Neuronal stem cell (in vitro differentiated cells): ENCODE data around the gene ATP8A2.

Experiments used
- DNase-seq: peaks from one replicate; pipeline ENCODE4 v3.0.0-alpha.2; 2013; ENCODE audit warnings: low spot score
- H2AFZ ChIP-seq: one replicate; pipeline ENCODE4 v1.6.1; 2013; ENCODE audit warnings: mild to moderate bottlenecking, low read length, inconsistent platforms
- H2AK5ac ChIP-seq: 2 replicates; pipeline ENCODE4 v1.6.1; 2013; ENCODE audit warnings: low read depth, mild to moderate bottlenecking, inconsistent platforms, low read length, moderate library complexity, mixed read lengths
- H2BK120ac ChIP-seq: 2 replicates; pipeline ENCODE4 v1.6.1; 2013; ENCODE audit warnings: low read depth, mild to moderate bottlenecking, inconsistent platforms, low read length, moderate library complexity, mixed read lengths
- H2BK12ac ChIP-seq: one replicate; pipeline ENCODE4 v1.6.1; 2013; ENCODE audit warnings: low read length, inconsistent platforms
- H2BK15ac ChIP-seq: 2 replicates; pipeline ENCODE4 v1.6.1; 2013; ENCODE audit warnings: mild to moderate bottlenecking, low read length, inconsistent platforms, mixed read lengths
- H2BK5ac ChIP-seq: one replicate; pipeline ENCODE4 v1.6.1; 2013; ENCODE audit warnings: inconsistent platforms, mild to moderate bottlenecking, low read length, moderate library complexity
- H3K14ac ChIP-seq: one replicate; pipeline ENCODE4 v1.6.1; 2013; ENCODE audit warnings: low read length, inconsistent platforms
- H3K18ac ChIP-seq: 2 replicates; pipeline ENCODE4 v1.6.1; 2013; ENCODE audit warnings: low read length, inconsistent platforms
- H3K23ac ChIP-seq: 2 replicates; pipeline ENCODE4 v1.6.1; 2013; ENCODE audit warnings: low read depth, mild to moderate bottlenecking, mixed read lengths, low read length, inconsistent platforms; ENCODE audit not compliant: poor library complexity
- H3K27ac ChIP-seq: replicated peaks from 3 replicates; pipeline ENCODE4 v1.5.1; 2013; ENCODE audit warnings: low read length, inconsistent platforms
- H3K27me3 ChIP-seq, 3 experiments: 2 replicates each; pipeline ENCODE4 v1.6.1; 2013; ENCODE audit warnings: low read length in 3 of 3, mild to moderate bottlenecking in 2 of 3, inconsistent platforms in 1 of 3, low read depth in 1 of 3, mixed read lengths in 1 of 3, moderate library complexity in 1 of 3; ENCODE audit not compliant: control insufficient read depth in 3 of 3, insufficient read depth in 3 of 3
- H3K36me3 ChIP-seq, 2 donors: replicated peaks in 1 of 2; 2 replicates each; pipeline ENCODE4 v1.6.1; 2013; ENCODE audit warnings: low read length in 2 of 2; ENCODE audit not compliant: control insufficient read depth in 2 of 2, insufficient read depth in 2 of 2
- H3K4ac ChIP-seq: 2 replicates; pipeline ENCODE4 v1.6.1; 2013; ENCODE audit warnings: inconsistent platforms, mild to moderate bottlenecking, low read length, moderate library complexity
- H3K4me1 ChIP-seq, 2 donors: 1 replicate in 1 of 2; 2 replicates in 1 of 2; pipeline ENCODE4 v1.6.1; 2013; ENCODE audit warnings: low read length in 2 of 2, low read depth in 1 of 2; ENCODE audit not compliant: control insufficient read depth in 2 of 2, insufficient read depth in 1 of 2
- H3K4me2 ChIP-seq: one replicate; pipeline ENCODE4 v1.6.1; 2013; ENCODE audit warnings: mild to moderate bottlenecking, low read length, inconsistent platforms; ENCODE audit not compliant: insufficient read depth, poor library complexity, severe bottlenecking
- H3K4me3 ChIP-seq, 2 donors: 2 replicates each; pipeline ENCODE4 v1.5.1; 2013; ENCODE audit warnings: low read length in 2 of 2, mild to moderate bottlenecking in 2 of 2, inconsistent platforms in 1 of 2, moderate library complexity in 1 of 2
- H3K79me1 ChIP-seq: one replicate; pipeline ENCODE4 v1.6.1; 2013; ENCODE audit warnings: low read depth, mild to moderate bottlenecking, inconsistent platforms, low read length, moderate library complexity
- H3K9ac ChIP-seq: one replicate; pipeline ENCODE4 v1.6.1; 2013; ENCODE audit warnings: mild to moderate bottlenecking, low read depth, low read length, inconsistent platforms; ENCODE audit not compliant: poor library complexity
- H3K9me3 ChIP-seq, 2 donors: replicated peaks in 1 of 2; 2 replicates each; pipeline versions ENCODE3 to v1.6.1; 2013; ENCODE audit warnings: low read length in 2 of 2, mild to moderate bottlenecking in 2 of 2, inconsistent platforms in 1 of 2, low read depth in 1 of 2, mixed read lengths in 1 of 2, moderate library complexity in 1 of 2; ENCODE audit not compliant: control insufficient read depth in 2 of 2, insufficient read depth in 1 of 2
- H4K8ac ChIP-seq: one replicate; pipeline ENCODE4 v1.6.1; 2013; ENCODE audit warnings: low read depth, mild to moderate bottlenecking, inconsistent platforms, low read length, moderate library complexity
- H4K91ac ChIP-seq: one replicate; pipeline ENCODE4 v1.6.1; 2013; ENCODE audit warnings: low read length, low read depth, mild to moderate bottlenecking, inconsistent platforms; ENCODE audit not compliant: poor library complexity
- WGBS, 2 donors: extraction: QIAGEN DNeasy Blood & Tissue Kit; methylation state at CpG; one replicate each; pipeline ENCODE4 v1.1.7; 2013; ENCODE audit warnings: missing lambda C conversion rate in 2 of 2, mixed read lengths in 1 of 2; ENCODE audit not compliant: insufficient read length in 2 of 2, insufficient replicate concordance in 1 of 2; ENCODE audit errors: extremely low coverage in 2 of 2; 5-methylcytosine and 5-hydroxymethylcytosine counted together

Gene ATP8A2

GRCh38 chr13:25406377-25406776, 34.6 kb downstream of the ATP8A2 start:
- Histone ChIP-seq H3K18ac (no peak overlapping the region), H3K36me3 (no peaks in the 10 kb centered on the region), H3K9ac (no peak overlapping the region), H3K4me3 (no peak overlapping the region), H2AFZ (no peak overlapping the region), H3K14ac (no peak overlapping the region), H4K91ac (no peak overlapping the region), H2BK12ac (no peak overlapping the region), H2AK5ac (no peak overlapping the region), H3K4ac (no peak overlapping the region), H2BK120ac (no peak overlapping the region), H3K23ac (no peak overlapping the region), H3K4me2 (no peak overlapping the region), H3K4me1 (no peaks in the 10 kb centered on the region), H3K27me3 (peaks cover 0 to 2% (median 0%) of the 10 kb centered on the region in 3 experiments), H3K79me1 (no peaks in the 10 kb centered on the region), H3K27ac (no peak overlapping the region), H4K8ac (no peak overlapping the region), H3K9me3 (no peaks in the 10 kb centered on the region), H2BK5ac (no peak overlapping the region), H2BK15ac (no peak overlapping the region)
- no peak for DNase-seq
- no CpG with 5 or more reads among the region's 1 CpG for WGBS, 2 donors

DNA sequence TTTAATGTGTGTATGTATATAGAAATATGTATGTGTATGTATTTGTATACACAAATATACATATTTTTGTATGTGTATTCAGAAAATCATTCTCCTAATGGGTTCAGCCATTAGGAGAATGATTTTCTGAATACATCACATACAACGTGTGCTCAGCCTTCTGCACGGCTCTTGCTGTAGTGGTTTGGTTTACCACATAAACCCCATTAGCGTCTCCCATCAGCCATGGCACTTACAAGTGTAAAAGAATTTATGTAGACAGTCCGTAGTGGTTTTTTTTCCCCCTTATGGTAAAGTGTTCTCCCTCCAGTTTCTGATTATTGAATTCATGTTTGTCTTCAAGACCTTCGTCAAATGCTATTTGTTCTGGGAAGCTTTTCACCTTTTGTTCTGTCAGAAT, 38.2 kb downstream of the ATP8A2 start:
- H3K4me1 ChIP-seq: no peaks in the 10 kb centered on the region
- DNase-seq: no peak

DNA sequence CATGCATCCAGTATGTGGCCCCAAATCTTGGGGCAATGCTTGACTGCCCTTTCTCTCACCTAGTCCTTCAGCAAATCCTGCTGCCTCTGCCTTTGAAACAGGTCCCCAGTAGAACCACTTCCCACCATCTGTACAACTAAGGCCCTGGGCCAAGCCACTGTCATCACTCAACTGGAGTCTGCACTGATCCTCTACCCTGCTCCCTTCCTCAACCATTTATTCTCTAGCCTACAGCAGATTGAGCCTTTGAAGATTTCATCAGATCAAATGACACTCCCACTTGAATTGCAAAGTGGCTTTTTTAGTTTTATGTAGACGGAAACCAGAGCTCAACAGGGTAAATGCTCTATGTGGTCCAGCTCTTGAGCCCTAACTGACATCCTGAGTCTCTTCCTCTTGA, 43.5 kb downstream of the ATP8A2 start:
- Histone ChIP-seq H3K27me3 (peaks cover 0 to 2% (median 0%) of the 10 kb centered on the region in 3 experiments), H3K27ac (no peak overlapping the region), H3K14ac (no peak overlapping the region), H4K8ac (no peak overlapping the region), H3K4me2 (no peak overlapping the region), H2AFZ (no peak overlapping the region), H3K36me3 (no peaks in the 10 kb centered on the region), H3K4me1 (no peaks in the 10 kb centered on the region), H3K9me3 (no peaks in the 10 kb centered on the region), H3K18ac (no peak overlapping the region), H3K23ac (no peak overlapping the region), H4K91ac (no peak overlapping the region), H3K9ac (no peak overlapping the region), H2BK15ac (no peak overlapping the region), H2BK120ac (no peak overlapping the region), H3K4ac (no peak overlapping the region), H2AK5ac (no peak overlapping the region), H3K79me1 (no peaks in the 10 kb centered on the region), H3K4me3 (no peak overlapping the region), H2BK5ac (no peak overlapping the region), H2BK12ac (no peak overlapping the region)
- no CpG with 5 or more reads among the region's 1 CpG for WGBS, 2 donors
- DNase-seq: no peak

More for the DNA sequence above, 38.2 kb downstream of the ATP8A2 start:
- Histone ChIP-seq H3K9ac (no peak overlapping the region), H3K36me3 (no peaks in the 10 kb centered on the region), H3K14ac (no peak overlapping the region), H2BK15ac (no peak overlapping the region), H4K8ac (no peak overlapping the region), H3K23ac (no peak overlapping the region), H4K91ac (no peak overlapping the region), H3K18ac (no peak overlapping the region), H3K4me3 (no peak overlapping the region), H2AFZ (no peak overlapping the region), H2BK5ac (no peak overlapping the region), H3K9me3 (no peaks in the 10 kb centered on the region), H2AK5ac (no peak overlapping the region), H2BK120ac (no peak overlapping the region), H3K27me3 (no peaks in the 10 kb centered on the region), H3K4me2 (no peak overlapping the region), H2BK12ac (no peak overlapping the region), H3K27ac (no peak overlapping the region), H3K4ac (no peak overlapping the region), H3K79me1 (no peaks in the 10 kb centered on the region)
- WGBS, 2 donors: no CpG with 5 or more reads among the region's 5 CpGs

GRCh38 chr13:25417535-25417934, 45.8 kb downstream of the ATP8A2 start:
- Histone ChIP-seq H2AK5ac (no peak overlapping the region), H2BK120ac (no peak overlapping the region), H3K4me2 (no peak overlapping the region), H3K9me3 (no peaks in the 10 kb centered on the region), H2BK15ac (no peak overlapping the region), H3K9ac (no peak overlapping the region), H3K27ac (no peak overlapping the region), H3K4ac (no peak overlapping the region), H3K14ac (no peak overlapping the region), H2BK12ac (no peak overlapping the region), H4K8ac (no peak overlapping the region), H3K36me3 (no peaks in the 10 kb centered on the region), H3K4me1 (no peaks in the 10 kb centered on the region), H3K4me3 (no peak overlapping the region), H2BK5ac (no peak overlapping the region), H3K23ac (no peak overlapping the region), H2AFZ (no peak overlapping the region), H3K27me3 (peaks cover 0 to 2% (median 0%) of the 10 kb centered on the region in 3 experiments), H4K91ac (no peak overlapping the region), H3K18ac (no peak overlapping the region), H3K79me1 (no peaks in the 10 kb centered on the region)
- no CpG with 5 or more reads among the region's 2 CpGs for WGBS, 2 donors
- no peak for DNase-seq
